ENCODE data around the gene DYNC2H1.

Gene DYNC2H1

DNA sequence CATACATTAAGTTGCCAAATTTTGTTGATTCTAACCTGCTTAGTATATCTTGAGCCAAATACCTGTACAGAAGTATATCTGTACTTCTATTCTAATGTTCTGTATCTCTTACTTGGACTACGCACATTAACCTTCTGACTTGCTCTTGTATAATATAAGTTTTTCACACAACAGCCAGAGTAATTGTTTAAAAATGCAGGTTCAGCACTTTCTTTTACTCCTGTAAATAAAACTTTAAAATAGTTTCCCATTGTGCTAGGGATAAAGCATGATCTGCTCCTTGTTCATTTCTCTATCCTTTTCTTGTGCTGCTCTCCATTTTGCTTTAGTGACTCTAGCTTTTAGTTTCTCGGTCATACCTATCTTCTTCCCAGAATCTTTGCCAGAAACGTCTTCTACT lies 48.3 kb downstream of the DYNC2H1 start:
- H2BK12ac ChIP-seq (ENCODE audit: low read length), result no peak overlapping the region
- H3K4me1 ChIP-seq (ENCODE audit: control insufficient read depth in 2 of 2, insufficient read depth in 1 of 2, low read depth in 1 of 2, low read length in 2 of 2), result no peaks in the 10 kb centered on the region
- DNase-seq (ENCODE audit: low spot score), result no peak
- H2AK5ac ChIP-seq (ENCODE audit: low read depth, low read length), result no peak overlapping the region
- H3K18ac ChIP-seq (ENCODE audit: low read length), result no peak overlapping the region
- no peak overlapping the region for H3K23ac ChIP-seq (ENCODE audit: low read depth, low read length, poor library complexity)
- H4K8ac ChIP-seq (ENCODE audit: low read depth, low read length), result no peak overlapping the region
- no peak overlapping the region for H3K9ac ChIP-seq (ENCODE audit: low read depth, low read length, poor library complexity)
- peaks cover 0 to 82% of the 10 kb centered on the region in 2 donors for H3K36me3 ChIP-seq (replicated peaks in 1 of 2; ENCODE audit: control insufficient read depth in 2 of 2, insufficient read depth in 2 of 2, low read length in 2 of 2)
- H2AFZ ChIP-seq (ENCODE audit: low read length), result no peak overlapping the region
- no peak overlapping the region for H3K14ac ChIP-seq (ENCODE audit: low read length)
- no peak overlapping the region for H3K4me3 ChIP-seq (ENCODE audit: low read length in 2 of 2)
- no peak overlapping the region for H3K27ac ChIP-seq (replicated peaks; ENCODE audit: low read length)
- H3K9me3 ChIP-seq (replicated peaks in 1 of 2; ENCODE audit: control insufficient read depth in 2 of 2, insufficient read depth in 1 of 2, low read depth in 1 of 2, low read length in 2 of 2), result no peaks in the 10 kb centered on the region
- H4K91ac ChIP-seq (ENCODE audit: low read depth, low read length, poor library complexity), result no peak overlapping the region
- no peaks in the 10 kb centered on the region for H3K27me3 ChIP-seq (ENCODE audit: control insufficient read depth in 3 of 3, insufficient read depth in 3 of 3, low read depth in 1 of 3, low read length in 3 of 3)
- no peak overlapping the region for H2BK15ac ChIP-seq (ENCODE audit: low read length)
- H3K4ac ChIP-seq (ENCODE audit: low read length), result no peak overlapping the region
- 100% methylated on average over 1 of the region's 3 CpGs; no CpG with 5 or more reads in 1 of the 2 donors for WGBS, 2 donors (ENCODE audit: extremely low coverage in 2 of 2, insufficient read length in 2 of 2, insufficient replicate concordance in 1 of 2)
- H2BK120ac ChIP-seq (ENCODE audit: low read depth, low read length), result no peak overlapping the region
- no peak overlapping the region for H3K4me2 ChIP-seq (ENCODE audit: insufficient read depth, low read length, poor library complexity, severe bottlenecking)
- no peaks in the 10 kb centered on the region for H3K79me1 ChIP-seq (ENCODE audit: low read depth, low read length)
- H2BK5ac ChIP-seq (ENCODE audit: low read length), result no peak overlapping the region

GRCh38 chr11:103164093-103164796 lies 55.0 kb downstream of the DYNC2H1 start:
- H3K36me3 ChIP-seq (replicated peaks in 1 of 2; ENCODE audit: control insufficient read depth in 2 of 2, insufficient read depth in 2 of 2, low read length in 2 of 2), result peaks cover 6 to 84% of the 10 kb centered on the region in 2 donors
- no peak overlapping the region for H2BK5ac ChIP-seq (ENCODE audit: low read length)
- no peak overlapping the region for H3K27ac ChIP-seq (replicated peaks; ENCODE audit: low read length)

DNA sequence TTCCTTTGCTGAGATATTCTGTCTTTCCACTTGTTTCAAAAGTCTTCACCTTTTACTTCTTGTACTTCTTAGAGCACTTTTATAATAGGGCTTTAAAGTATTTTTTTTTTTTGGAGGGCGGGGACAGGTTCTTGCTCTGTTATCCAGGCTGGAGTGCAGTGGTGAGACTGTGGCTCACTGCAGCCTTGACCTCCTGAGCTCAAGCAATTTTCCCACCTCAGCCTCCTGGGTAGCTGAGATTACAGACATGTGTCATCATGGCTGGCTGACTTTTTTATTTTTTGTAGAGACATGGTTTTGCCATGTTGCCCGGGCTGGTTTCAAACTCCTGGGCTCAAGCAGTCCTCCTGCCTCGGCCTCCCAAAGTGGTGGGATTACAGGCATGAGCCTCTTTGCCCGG lies 57.9 kb downstream of the DYNC2H1 start:
- Histone ChIP-seq H3K4me3 (ENCODE audit: low read length in 2 of 2) (no peak overlapping the region), H3K9me3 (replicated peaks in 1 of 2; ENCODE audit: control insufficient read depth in 2 of 2, insufficient read depth in 1 of 2, low read depth in 1 of 2, low read length in 2 of 2) (no peaks in the 10 kb centered on the region), H3K79me1 (ENCODE audit: low read depth, low read length) (no peaks in the 10 kb centered on the region), H3K36me3 (replicated peaks in 1 of 2; ENCODE audit: control insufficient read depth in 2 of 2, insufficient read depth in 2 of 2, low read length in 2 of 2) (peaks cover 6 to 77% of the 10 kb centered on the region in 2 donors), H2AK5ac (ENCODE audit: low read depth, low read length) (no peak overlapping the region), H3K4me1 (ENCODE audit: control insufficient read depth in 2 of 2, insufficient read depth in 1 of 2, low read depth in 1 of 2, low read length in 2 of 2) (no peaks in the 10 kb centered on the region), H3K4ac (ENCODE audit: low read length) (no peak overlapping the region), H3K27me3 (ENCODE audit: control insufficient read depth in 3 of 3, insufficient read depth in 3 of 3, low read depth in 1 of 3, low read length in 3 of 3) (no peaks in the 10 kb centered on the region), H3K23ac (ENCODE audit: low read depth, low read length, poor library complexity) (no peak overlapping the region), H3K27ac (replicated peaks; ENCODE audit: low read length) (no peak overlapping the region), H3K18ac (ENCODE audit: low read length) (no peak overlapping the region), H2BK120ac (ENCODE audit: low read depth, low read length) (no peak overlapping the region), H4K91ac (ENCODE audit: low read depth, low read length, poor library complexity) (no peak overlapping the region), H4K8ac (ENCODE audit: low read depth, low read length) (no peak overlapping the region), H2BK12ac (ENCODE audit: low read length) (no peak overlapping the region), H2AFZ (ENCODE audit: low read length) (no peak overlapping the region), H3K14ac (ENCODE audit: low read length) (no peak overlapping the region), H3K4me2 (ENCODE audit: insufficient read depth, low read length, poor library complexity, severe bottlenecking) (no peak overlapping the region), H2BK15ac (ENCODE audit: low read length) (no peak overlapping the region), H3K9ac (ENCODE audit: low read depth, low read length, poor library complexity) (no peak overlapping the region), H2BK5ac (ENCODE audit: low read length) (no peak overlapping the region)
- no CpG with 5 or more reads among the region's 4 CpGs for WGBS, 2 donors (ENCODE audit: extremely low coverage in 2 of 2, insufficient read length in 2 of 2, insufficient replicate concordance in 1 of 2)
- DNase-seq (ENCODE audit: low spot score), result no peak

More at GRCh38 chr11:103164093-103164796, 55.0 kb downstream of the DYNC2H1 start:
- no CpG with 5 or more reads among the region's 2 CpGs for WGBS, 2 donors (ENCODE audit: extremely low coverage in 2 of 2, insufficient read length in 2 of 2, insufficient replicate concordance in 1 of 2)
- Histone ChIP-seq H4K8ac (ENCODE audit: low read depth, low read length) (no peak overlapping the region), H2BK15ac (ENCODE audit: low read length) (no peak overlapping the region), H3K18ac (ENCODE audit: low read length) (no peak overlapping the region), H2BK120ac (ENCODE audit: low read depth, low read length) (no peak overlapping the region), H3K4ac (ENCODE audit: low read length) (no peak overlapping the region), H3K4me2 (ENCODE audit: insufficient read depth, low read length, poor library complexity, severe bottlenecking) (no peak overlapping the region), H2BK12ac (ENCODE audit: low read length) (no peak overlapping the region), H3K9me3 (replicated peaks in 1 of 2; ENCODE audit: control insufficient read depth in 2 of 2, insufficient read depth in 1 of 2, low read depth in 1 of 2, low read length in 2 of 2) (no peaks in the 10 kb centered on the region), H3K14ac (ENCODE audit: low read length) (no peak overlapping the region), H3K23ac (ENCODE audit: low read depth, low read length, poor library complexity) (no peak overlapping the region), H4K91ac (ENCODE audit: low read depth, low read length, poor library complexity) (no peak overlapping the region), H2AFZ (ENCODE audit: low read length) (no peak overlapping the region), H3K4me3 (ENCODE audit: low read length in 2 of 2) (no peak overlapping the region), H3K4me1 (ENCODE audit: control insufficient read depth in 2 of 2, insufficient read depth in 1 of 2, low read depth in 1 of 2, low read length in 2 of 2) (no peaks in the 10 kb centered on the region), H3K27me3 (ENCODE audit: control insufficient read depth in 3 of 3, insufficient read depth in 3 of 3, low read depth in 1 of 3, low read length in 3 of 3) (no peaks in the 10 kb centered on the region), H3K79me1 (ENCODE audit: low read depth, low read length) (no peaks in the 10 kb centered on the region), H3K9ac (ENCODE audit: low read depth, low read length, poor library complexity) (no peak overlapping the region), H2AK5ac (ENCODE audit: low read depth, low read length) (no peak overlapping the region)
- DNase-seq (ENCODE audit: low spot score), result no peak

DNA sequence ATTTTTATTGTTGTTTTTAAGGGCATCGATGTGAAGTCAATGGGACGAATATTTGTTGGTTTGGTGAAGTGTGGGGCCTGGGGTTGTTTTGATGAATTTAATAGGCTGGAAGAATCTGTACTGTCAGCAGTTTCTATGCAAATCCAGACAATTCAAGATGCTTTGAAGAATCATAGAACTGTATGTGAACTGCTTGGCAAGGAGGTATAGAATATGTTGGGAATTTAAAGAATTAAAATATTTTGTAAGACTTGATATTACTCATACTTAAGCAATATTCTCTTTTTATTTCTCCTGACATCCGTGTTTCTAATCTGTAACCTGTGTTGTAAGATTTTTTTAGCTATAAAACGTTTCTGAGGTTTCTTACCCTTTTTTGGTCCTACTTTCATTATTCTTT lies 61.6 kb downstream of the DYNC2H1 start:
- H3K23ac ChIP-seq (ENCODE audit: low read depth, low read length, poor library complexity), result no peak overlapping the region
- no peak overlapping the region for H3K4me3 ChIP-seq (ENCODE audit: low read length in 2 of 2)
- H3K9me3 ChIP-seq (replicated peaks in 1 of 2; ENCODE audit: control insufficient read depth in 2 of 2, insufficient read depth in 1 of 2, low read depth in 1 of 2, low read length in 2 of 2), result no peaks in the 10 kb centered on the region
- H2BK5ac ChIP-seq (ENCODE audit: low read length), result no peak overlapping the region
- H2BK12ac ChIP-seq (ENCODE audit: low read length), result no peak overlapping the region
- WGBS, 2 donors (ENCODE audit: extremely low coverage in 2 of 2, insufficient read length in 2 of 2, insufficient replicate concordance in 1 of 2), result 100% methylated on average over 2 of the region's 4 CpGs; no CpG with 5 or more reads in 1 of the 2 donors
- no peaks in the 10 kb centered on the region for H3K79me1 ChIP-seq (ENCODE audit: low read depth, low read length)
- no peak overlapping the region for H3K4ac ChIP-seq (ENCODE audit: low read length)
- no peak overlapping the region for H2AK5ac ChIP-seq (ENCODE audit: low read depth, low read length)
- DNase-seq (ENCODE audit: low spot score), result no peak
- no peaks in the 10 kb centered on the region for H3K27me3 ChIP-seq (ENCODE audit: control insufficient read depth in 3 of 3, insufficient read depth in 3 of 3, low read depth in 1 of 3, low read length in 3 of 3)
- no peak overlapping the region for H3K14ac ChIP-seq (ENCODE audit: low read length)
- no peak overlapping the region for H2BK120ac ChIP-seq (ENCODE audit: low read depth, low read length)
- H3K27ac ChIP-seq (replicated peaks; ENCODE audit: low read length), result no peak overlapping the region
- no peak overlapping the region for H4K8ac ChIP-seq (ENCODE audit: low read depth, low read length)
- no peak overlapping the region for H4K91ac ChIP-seq (ENCODE audit: low read depth, low read length, poor library complexity)
- H3K9ac ChIP-seq (ENCODE audit: low read depth, low read length, poor library complexity), result no peak overlapping the region
- no peak overlapping the region for H3K4me2 ChIP-seq (ENCODE audit: insufficient read depth, low read length, poor library complexity, severe bottlenecking)
- no peak overlapping the region for H2AFZ ChIP-seq (ENCODE audit: low read length)
- no peak overlapping the region for H2BK15ac ChIP-seq (ENCODE audit: low read length)
- H3K36me3 ChIP-seq (replicated peaks in 1 of 2; ENCODE audit: control insufficient read depth in 2 of 2, insufficient read depth in 2 of 2, low read length in 2 of 2), result peaks cover 0 to 67% of the 10 kb centered on the region in 2 donors
- no peaks in the 10 kb centered on the region for H3K4me1 ChIP-seq (ENCODE audit: control insufficient read depth in 2 of 2, insufficient read depth in 1 of 2, low read depth in 1 of 2, low read length in 2 of 2)
- no peak overlapping the region for H3K18ac ChIP-seq (ENCODE audit: low read length)

Measured in neuronal stem cell (in vitro differentiated cells).